GM23338 (cell line): ENCODE results near the gene CRAMP1. TPM values are rescaled to one million over a fixed set of nuclear protein-coding genes. Genes with fewer than 3 reads are reported as not detected.

Source experiments
- ATAC-seq: fragments of 200-7000 bp; cut with Tn5 transposase; 3 replicates; pipeline ENCODE4 v1.9.1; 2020
- DNase-seq: peaks from one replicate; pipeline ENCODE4 v3.0.0-alpha.2; 2015; ENCODE audit warnings: low spot score
- H2AFZ ChIP-seq: fragments of 200-600 bp; sonication (generic); 2 replicates; pipeline ENCODE4 v1.8.0; 2016; ENCODE audit warnings: antibody characterized with exemption, mild to moderate bottlenecking, moderate library complexity
- H3F3A ChIP-seq: fragments of 200-600 bp; sonication (generic); replicated peaks from 2 replicates; pipeline ENCODE4 v1.8.0; 2017; ENCODE audit warnings: antibody characterized with exemption, mixed run types, low read depth
- H3K27ac ChIP-seq: fragments of 200-600 bp; sonication (generic); 2 replicates; pipeline ENCODE4 v1.6.1; 2016; ENCODE audit warnings: low read depth
- H3K27me3 ChIP-seq: fragments of 200-600 bp; sonication (generic); 2 replicates; pipeline ENCODE4 v1.8.0; 2016; ENCODE audit warnings: mild to moderate bottlenecking, mixed run types, moderate library complexity; ENCODE audit not compliant: insufficient read depth
- H3K36me3 ChIP-seq: fragments of 200-600 bp; sonication (generic); 2 replicates; pipeline ENCODE4 v1.8.0; 2016; ENCODE audit warnings: mild to moderate bottlenecking; ENCODE audit not compliant: insufficient read depth
- H3K4me1 ChIP-seq: fragments of 200-600 bp; sonication (generic); 2 replicates; pipeline ENCODE4 v1.8.0; 2016; ENCODE audit warnings: mild to moderate bottlenecking, moderate library complexity; ENCODE audit not compliant: insufficient read depth
- H3K4me2 ChIP-seq: fragments of 200-600 bp; sonication (generic); 2 replicates; pipeline ENCODE4 v1.7.1; 2017; ENCODE audit warnings: mixed run types
- H3K4me3 ChIP-seq: fragments of 200-600 bp; sonication (generic); 2 replicates; pipeline ENCODE4 v1.6.1; 2016; ENCODE audit warnings: mixed run types
- H3K79me2 ChIP-seq: fragments of 200-600 bp; sonication (generic); replicated peaks from 2 replicates; pipeline ENCODE4 v1.8.0; 2017; ENCODE audit warnings: mild to moderate bottlenecking; ENCODE audit not compliant: insufficient read depth
- H3K9me2 ChIP-seq: fragments of 200-600 bp; sonication (generic); 2 replicates; pipeline ENCODE4 v1.8.0; 2017; ENCODE audit not compliant: insufficient read depth
- H4K20me1 ChIP-seq: fragments of 200-600 bp; sonication (generic); replicated peaks from 2 replicates; pipeline ENCODE4 v1.8.0; 2017; ENCODE audit warnings: mild to moderate bottlenecking; ENCODE audit not compliant: insufficient read depth
- H3K27ac Mint-ChIP-seq: 2 replicates; pipeline ENCODE4 v1.8.0; 2020; ENCODE audit warnings: inconsistent platforms, mild to moderate bottlenecking, moderate library complexity, mixed read lengths
- H3K27me3 Mint-ChIP-seq: 3 replicates; pipeline ENCODE4 v1.8.0; 2022; ENCODE audit warnings: low read depth, mild to moderate bottlenecking, moderate library complexity, mixed read lengths, inconsistent platforms; ENCODE audit not compliant: insufficient read depth, poor library complexity
- H3K36me3 Mint-ChIP-seq: 3 replicates; pipeline ENCODE4 v1.8.0; 2021; ENCODE audit warnings: low read depth, mild to moderate bottlenecking, inconsistent platforms, moderate library complexity, mixed read lengths
- H3K4me1 Mint-ChIP-seq: 3 replicates; pipeline ENCODE4 v1.8.0; 2020; ENCODE audit warnings: mild to moderate bottlenecking, inconsistent platforms, mixed read lengths
- H3K4me3 Mint-ChIP-seq: 3 replicates; pipeline ENCODE4 v1.8.0; 2021; ENCODE audit warnings: moderate library complexity, mild to moderate bottlenecking, inconsistent platforms, mixed read lengths
- H3K9me3 Mint-ChIP-seq: 3 replicates; pipeline ENCODE4 v1.8.0; 2020; ENCODE audit warnings: moderate library complexity, mild to moderate bottlenecking, inconsistent platforms, mixed read lengths
- CREB1 ChIP-seq: fragments of 250-450 bp; sonication (Bioruptor Pico); IDR thresholded peaks from 2 replicates; pipeline ENCODE4 v1.5.0; 2020; ENCODE audit warnings: low read depth, mild to moderate bottlenecking, moderate library complexity
- EZH2 ChIP-seq: fragments of 200-600 bp; sonication (generic); IDR thresholded peaks from one replicate; pipeline ENCODE4 v1.8.0; 2017; ENCODE audit warnings: antibody characterized with exemption, mild to moderate bottlenecking, low read depth; ENCODE audit not compliant: unreplicated experiment
- EZH2phosphoT487 ChIP-seq: fragments of 200-600 bp; sonication (generic); IDR thresholded peaks from one replicate; pipeline ENCODE4 v1.8.1; 2018; ENCODE audit warnings: antibody characterized with exemption; ENCODE audit not compliant: unreplicated experiment
- JUNB ChIP-seq: IDR thresholded peaks from one replicate; pipeline ENCODE4 v1.6.1; 2016; ENCODE audit warnings: antibody characterized with exemption; ENCODE audit not compliant: unreplicated experiment
- NANOG ChIP-seq: IDR thresholded peaks from 2 replicates; pipeline ENCODE4 v1.6.1; 2016; ENCODE audit warnings: antibody characterized with exemption, borderline replicate concordance
- POLR2AphosphoS5 ChIP-seq: IDR thresholded peaks from 2 replicates; pipeline ENCODE4 v1.6.1; 2016; ENCODE audit warnings: antibody characterized with exemption, low read depth
- STAT1 ChIP-seq: IDR thresholded peaks from one replicate; pipeline ENCODE4 v1.6.1; 2016; ENCODE audit warnings: antibody characterized with exemption; ENCODE audit not compliant: unreplicated experiment
- ZNF114 ChIP-seq: fragments of 250-450 bp; sonication (Bioruptor Pico); IDR thresholded peaks from 2 replicates; pipeline ENCODE4 v1.5.0; 2020; ENCODE audit warnings: mild to moderate bottlenecking, moderate library complexity
- ZNF331 ChIP-seq: fragments of 250-450 bp; sonication (Bioruptor Pico); IDR thresholded peaks from 2 replicates; pipeline ENCODE4 v1.5.0; 2020; ENCODE audit warnings: low read depth, mild to moderate bottlenecking, moderate library complexity
- polyA plus RNA-seq: library from polyadenylated mRNA; unstranded; fragments of >200 nt; fragmentation: Nextera tagmentation; extraction: Ambion mirVana; gene quantifications from 2 replicates; pipeline ENCODE4 v1.2.1, GENCODE V29; 2016
- total RNA-seq: library from RNA; depleted of rRNA; stranded (reverse); fragments of >200 nt; shearing (Covaris generic); gene quantifications from 2 replicates; pipeline ENCODE4 v1.2.3, GENCODE V29; 2014
- TF ChIP-seq, protein P1 (sequence below): IDR thresholded peaks from one replicate; pipeline ENCODE4 v1.6.1; 2018; ENCODE audit warnings: antibody characterized with exemption; ENCODE audit not compliant: unreplicated experiment
- TF ChIP-seq, protein P2 (sequence below), 2 experiments: fragments of 200-600 bp in 1 of 2; sonication (generic) in 1 of 2; conservative IDR thresholded peaks; 2 replicates each; pipeline versions ENCODE4 v1.5.1 to v1.6.1; 2016 to 2017; ENCODE audit warnings: antibody characterized with exemption in 2 of 2, low read depth in 2 of 2, mild to moderate bottlenecking in 2 of 2, moderate library complexity in 1 of 2
- TF ChIP-seq, protein P3 (sequence below): fragments of 250-450 bp; sonication (Bioruptor Pico); IDR thresholded peaks from 2 replicates; pipeline ENCODE4 v1.5.0; 2020; ENCODE audit warnings: mild to moderate bottlenecking, moderate library complexity
- TF ChIP-seq, protein P4 (sequence below): IDR thresholded peaks from 2 replicates; pipeline ENCODE4 v1.6.1; 2016; ENCODE audit warnings: antibody characterized with exemption

CRAMP1 gene
- total and polyA plus RNA-seq, 2 experiments from 2014 or later: 3.4 to 16.7 TPM

DNA sequence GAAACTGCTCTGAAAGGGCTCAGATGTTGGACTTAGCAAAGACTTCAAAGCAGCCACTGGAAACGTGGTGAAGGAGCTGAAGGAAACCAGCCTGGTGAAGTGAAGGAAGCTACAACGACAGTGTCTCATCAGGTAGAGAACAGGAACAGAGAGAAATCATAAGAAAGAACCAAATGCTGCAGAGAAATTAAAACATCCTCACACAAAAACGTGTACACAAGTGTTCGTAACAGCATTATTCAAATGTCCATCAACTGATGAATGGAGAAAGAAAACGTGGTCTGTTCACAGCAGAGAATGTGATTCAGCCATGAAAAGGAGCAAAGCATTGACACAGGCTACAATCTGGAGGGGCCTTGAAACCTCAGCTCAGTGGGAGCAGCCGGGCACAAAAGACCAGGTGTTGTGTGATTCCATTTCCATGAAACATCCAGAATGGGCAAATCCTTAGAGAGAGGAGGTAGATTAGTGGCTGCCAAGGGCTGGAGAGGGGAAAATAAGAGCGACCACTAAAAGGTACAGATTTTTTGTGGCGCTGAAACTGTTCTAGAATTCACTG, 27.2 kb upstream of the CRAMP1 start:
- Histone ChIP-seq H2AFZ (no peak overlapping the region), H4K20me1 (0 out of 2 replicates have a peak, but pooled peaks cover 2% of the 10 kb centered on the region), H3K27me3 (no peaks in the 10 kb centered on the region), H3F3A (no peaks in the 10 kb centered on the region), H3K36me3 (no peaks in the 10 kb centered on the region), H3K4me2 (no peak overlapping the region), H3K27ac (no peak overlapping the region), H3K4me1 (no peaks in the 10 kb centered on the region), H3K4me3 (no peak overlapping the region), H3K79me2 (no peaks in the 10 kb centered on the region), H3K9me2 (no peaks in the 10 kb centered on the region)
- Mint-ChIP-seq H3K27ac (no peak overlapping the region), H3K4me3 (no peak overlapping the region), H3K9me3 (no peaks in the 10 kb centered on the region), H3K4me1 (no peaks in the 10 kb centered on the region), H3K36me3 (peaks cover 49% of the 10 kb centered on the region), H3K27me3 (no peaks in the 10 kb centered on the region)
- ATAC-seq (no peak), DNase-seq (no peak)
- TF ChIP-seq POLR2AphosphoS5 (no peak), ZNF114 (CRISPR knock-in tag) (no peak), EZH2phosphoT487 (no peak), EZH2 (no peak), ZNF331 (CRISPR knock-in tag) (no peak), CREB1 (no peak), STAT1 (no peak), JUNB (no peak), NANOG (no peak)
- TF ChIP-seq, protein P1, sequence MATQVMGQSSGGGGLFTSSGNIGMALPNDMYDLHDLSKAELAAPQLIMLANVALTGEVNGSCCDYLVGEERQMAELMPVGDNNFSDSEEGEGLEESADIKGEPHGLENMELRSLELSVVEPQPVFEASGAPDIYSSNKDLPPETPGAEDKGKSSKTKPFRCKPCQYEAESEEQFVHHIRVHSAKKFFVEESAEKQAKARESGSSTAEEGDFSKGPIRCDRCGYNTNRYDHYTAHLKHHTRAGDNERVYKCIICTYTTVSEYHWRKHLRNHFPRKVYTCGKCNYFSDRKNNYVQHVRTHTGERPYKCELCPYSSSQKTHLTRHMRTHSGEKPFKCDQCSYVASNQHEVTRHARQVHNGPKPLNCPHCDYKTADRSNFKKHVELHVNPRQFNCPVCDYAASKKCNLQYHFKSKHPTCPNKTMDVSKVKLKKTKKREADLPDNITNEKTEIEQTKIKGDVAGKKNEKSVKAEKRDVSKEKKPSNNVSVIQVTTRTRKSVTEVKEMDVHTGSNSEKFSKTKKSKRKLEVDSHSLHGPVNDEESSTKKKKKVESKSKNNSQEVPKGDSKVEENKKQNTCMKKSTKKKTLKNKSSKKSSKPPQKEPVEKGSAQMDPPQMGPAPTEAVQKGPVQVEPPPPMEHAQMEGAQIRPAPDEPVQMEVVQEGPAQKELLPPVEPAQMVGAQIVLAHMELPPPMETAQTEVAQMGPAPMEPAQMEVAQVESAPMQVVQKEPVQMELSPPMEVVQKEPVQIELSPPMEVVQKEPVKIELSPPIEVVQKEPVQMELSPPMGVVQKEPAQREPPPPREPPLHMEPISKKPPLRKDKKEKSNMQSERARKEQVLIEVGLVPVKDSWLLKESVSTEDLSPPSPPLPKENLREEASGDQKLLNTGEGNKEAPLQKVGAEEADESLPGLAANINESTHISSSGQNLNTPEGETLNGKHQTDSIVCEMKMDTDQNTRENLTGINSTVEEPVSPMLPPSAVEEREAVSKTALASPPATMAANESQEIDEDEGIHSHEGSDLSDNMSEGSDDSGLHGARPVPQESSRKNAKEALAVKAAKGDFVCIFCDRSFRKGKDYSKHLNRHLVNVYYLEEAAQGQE: no peak
- TF ChIP-seq, protein P2, sequence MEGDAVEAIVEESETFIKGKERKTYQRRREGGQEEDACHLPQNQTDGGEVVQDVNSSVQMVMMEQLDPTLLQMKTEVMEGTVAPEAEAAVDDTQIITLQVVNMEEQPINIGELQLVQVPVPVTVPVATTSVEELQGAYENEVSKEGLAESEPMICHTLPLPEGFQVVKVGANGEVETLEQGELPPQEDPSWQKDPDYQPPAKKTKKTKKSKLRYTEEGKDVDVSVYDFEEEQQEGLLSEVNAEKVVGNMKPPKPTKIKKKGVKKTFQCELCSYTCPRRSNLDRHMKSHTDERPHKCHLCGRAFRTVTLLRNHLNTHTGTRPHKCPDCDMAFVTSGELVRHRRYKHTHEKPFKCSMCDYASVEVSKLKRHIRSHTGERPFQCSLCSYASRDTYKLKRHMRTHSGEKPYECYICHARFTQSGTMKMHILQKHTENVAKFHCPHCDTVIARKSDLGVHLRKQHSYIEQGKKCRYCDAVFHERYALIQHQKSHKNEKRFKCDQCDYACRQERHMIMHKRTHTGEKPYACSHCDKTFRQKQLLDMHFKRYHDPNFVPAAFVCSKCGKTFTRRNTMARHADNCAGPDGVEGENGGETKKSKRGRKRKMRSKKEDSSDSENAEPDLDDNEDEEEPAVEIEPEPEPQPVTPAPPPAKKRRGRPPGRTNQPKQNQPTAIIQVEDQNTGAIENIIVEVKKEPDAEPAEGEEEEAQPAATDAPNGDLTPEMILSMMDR (conservative IDR thresholded peaks at IDR 0.05; ENCODE audit: low read depth in 2 of 2): no peak
- TF ChIP-seq, protein P3, sequence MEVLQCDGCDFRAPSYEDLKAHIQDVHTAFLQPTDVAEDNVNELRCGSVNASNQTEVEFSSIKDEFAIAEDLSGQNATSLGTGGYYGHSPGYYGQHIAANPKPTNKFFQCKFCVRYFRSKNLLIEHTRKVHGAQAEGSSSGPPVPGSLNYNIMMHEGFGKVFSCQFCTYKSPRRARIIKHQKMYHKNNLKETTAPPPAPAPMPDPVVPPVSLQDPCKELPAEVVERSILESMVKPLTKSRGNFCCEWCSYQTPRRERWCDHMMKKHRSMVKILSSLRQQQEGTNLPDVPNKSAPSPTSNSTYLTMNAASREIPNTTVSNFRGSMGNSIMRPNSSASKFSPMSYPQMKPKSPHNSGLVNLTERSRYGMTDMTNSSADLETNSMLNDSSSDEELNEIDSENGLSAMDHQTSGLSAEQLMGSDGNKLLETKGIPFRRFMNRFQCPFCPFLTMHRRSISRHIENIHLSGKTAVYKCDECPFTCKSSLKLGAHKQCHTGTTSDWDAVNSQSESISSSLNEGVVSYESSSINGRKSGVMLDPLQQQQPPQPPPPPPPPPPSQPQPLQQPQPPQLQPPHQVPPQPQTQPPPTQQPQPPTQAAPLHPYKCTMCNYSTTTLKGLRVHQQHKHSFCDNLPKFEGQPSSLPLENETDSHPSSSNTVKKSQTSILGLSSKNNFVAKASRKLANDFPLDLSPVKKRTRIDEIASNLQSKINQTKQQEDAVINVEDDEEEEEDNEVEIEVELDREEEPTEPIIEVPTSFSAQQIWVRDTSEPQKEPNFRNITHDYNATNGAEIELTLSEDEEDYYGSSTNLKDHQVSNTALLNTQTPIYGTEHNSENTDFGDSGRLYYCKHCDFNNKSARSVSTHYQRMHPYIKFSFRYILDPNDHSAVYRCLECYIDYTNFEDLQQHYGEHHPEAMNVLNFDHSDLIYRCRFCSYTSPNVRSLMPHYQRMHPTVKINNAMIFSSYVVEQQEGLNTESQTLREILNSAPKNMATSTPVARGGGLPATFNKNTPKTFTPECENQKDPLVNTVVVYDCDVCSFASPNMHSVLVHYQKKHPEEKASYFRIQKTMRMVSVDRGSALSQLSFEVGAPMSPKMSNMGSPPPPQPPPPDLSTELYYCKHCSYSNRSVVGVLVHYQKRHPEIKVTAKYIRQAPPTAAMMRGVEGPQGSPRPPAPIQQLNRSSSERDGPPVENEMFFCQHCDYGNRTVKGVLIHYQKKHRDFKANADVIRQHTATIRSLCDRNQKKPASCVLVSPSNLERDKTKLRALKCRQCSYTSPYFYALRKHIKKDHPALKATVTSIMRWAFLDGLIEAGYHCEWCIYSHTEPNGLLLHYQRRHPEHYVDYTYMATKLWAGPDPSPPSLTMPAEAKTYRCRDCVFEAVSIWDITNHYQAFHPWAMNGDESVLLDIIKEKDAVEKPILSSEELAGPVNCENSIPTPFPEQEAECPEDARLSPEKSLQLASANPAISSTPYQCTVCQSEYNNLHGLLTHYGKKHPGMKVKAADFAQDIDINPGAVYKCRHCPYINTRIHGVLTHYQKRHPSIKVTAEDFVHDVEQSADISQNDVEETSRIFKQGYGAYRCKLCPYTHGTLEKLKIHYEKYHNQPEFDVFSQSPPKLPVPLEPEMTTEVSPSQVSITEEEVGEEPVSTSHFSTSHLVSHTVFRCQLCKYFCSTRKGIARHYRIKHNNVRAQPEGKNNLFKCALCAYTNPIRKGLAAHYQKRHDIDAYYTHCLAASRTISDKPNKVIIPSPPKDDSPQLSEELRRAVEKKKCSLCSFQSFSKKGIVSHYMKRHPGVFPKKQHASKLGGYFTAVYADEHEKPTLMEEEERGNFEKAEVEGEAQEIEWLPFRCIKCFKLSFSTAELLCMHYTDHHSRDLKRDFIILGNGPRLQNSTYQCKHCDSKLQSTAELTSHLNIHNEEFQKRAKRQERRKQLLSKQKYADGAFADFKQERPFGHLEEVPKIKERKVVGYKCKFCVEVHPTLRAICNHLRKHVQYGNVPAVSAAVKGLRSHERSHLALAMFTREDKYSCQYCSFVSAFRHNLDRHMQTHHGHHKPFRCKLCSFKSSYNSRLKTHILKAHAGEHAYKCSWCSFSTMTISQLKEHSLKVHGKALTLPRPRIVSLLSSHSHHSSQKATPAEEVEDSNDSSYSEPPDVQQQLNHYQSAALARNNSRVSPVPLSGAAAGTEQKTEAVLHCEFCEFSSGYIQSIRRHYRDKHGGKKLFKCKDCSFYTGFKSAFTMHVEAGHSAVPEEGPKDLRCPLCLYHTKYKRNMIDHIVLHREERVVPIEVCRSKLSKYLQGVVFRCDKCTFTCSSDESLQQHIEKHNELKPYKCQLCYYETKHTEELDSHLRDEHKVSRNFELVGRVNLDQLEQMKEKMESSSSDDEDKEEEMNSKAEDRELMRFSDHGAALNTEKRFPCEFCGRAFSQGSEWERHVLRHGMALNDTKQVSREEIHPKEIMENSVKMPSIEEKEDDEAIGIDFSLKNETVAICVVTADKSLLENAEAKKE: no peak
- TF ChIP-seq, protein P4, sequence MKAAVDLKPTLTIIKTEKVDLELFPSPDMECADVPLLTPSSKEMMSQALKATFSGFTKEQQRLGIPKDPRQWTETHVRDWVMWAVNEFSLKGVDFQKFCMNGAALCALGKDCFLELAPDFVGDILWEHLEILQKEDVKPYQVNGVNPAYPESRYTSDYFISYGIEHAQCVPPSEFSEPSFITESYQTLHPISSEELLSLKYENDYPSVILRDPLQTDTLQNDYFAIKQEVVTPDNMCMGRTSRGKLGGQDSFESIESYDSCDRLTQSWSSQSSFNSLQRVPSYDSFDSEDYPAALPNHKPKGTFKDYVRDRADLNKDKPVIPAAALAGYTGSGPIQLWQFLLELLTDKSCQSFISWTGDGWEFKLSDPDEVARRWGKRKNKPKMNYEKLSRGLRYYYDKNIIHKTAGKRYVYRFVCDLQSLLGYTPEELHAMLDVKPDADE: no peak
